Measurements from ENCODE around the gene DMWD. TPM values are rescaled to one million over a fixed set of nuclear protein-coding genes. Genes with fewer than 3 reads are reported as not detected.

Gene DMWD
- total RNA-seq, 1 experiment from 2014 or later = 34.9 TPM

GRCh38 chr19:45769821-45770191, 22.8 kb downstream of the DMWD start:
- Histone ChIP-seq H3K79me2 (ENCODE audit: low read length) (no peaks in the 10 kb centered on the region), H3K4me1 (ENCODE audit: insufficient read depth, low read length) (peaks cover 29% of the 10 kb centered on the region; the same call in 1 of the 2 replicates), H4K20me1 (ENCODE audit: low read length) (no peaks in the 10 kb centered on the region), H3K9me2 (replicated peaks; ENCODE audit: low read length) (no peaks in the 10 kb centered on the region), H3F3A (ENCODE audit: low read length, unreplicated experiment) (no peaks in the 10 kb centered on the region), H3K9me3 (ENCODE audit: low read length) (no peaks in the 10 kb centered on the region), H3K27me3 (ENCODE audit: low read length) (no peaks in the 10 kb centered on the region), H3K27ac (ENCODE audit: low read length) (no peak overlapping the region), H3K9ac (ENCODE audit: low read length) (peak overlapping the region; percentile 33; the same call in 1 of the 2 replicates), H3K4me3 (ENCODE audit: low read length) (peak overlapping the region; percentile 72), H3K36me3 (ENCODE audit: low read depth, low read length) (no peaks in the 10 kb centered on the region), H2AFZ (ENCODE audit: low read length) (peak overlapping the region; percentile 37; the same call in 1 of the 2 replicates), H3K4me2 (ENCODE audit: low read length) (peak overlapping the region; percentile 96)
- ChIA-PET CTCF (interaction anchor here (0.8 to 2.4 kb wide), 5 partner anchors 9 to 94 kb away, joined by 3 to 19 read pairs (median 8); partner anchors contain the start of gene QPCTL), POLR2A (ENCODE audit: unreplicated experiment) (interaction anchor here (0.6 to 2.1 kb wide), 6 partner anchors 23 to 78 kb away, joined by 3 to 21 read pairs (median 10); partner anchors contain the start of genes DMWD, FBXO46, QPCTL and SNRPD2)
- no peak for DNase-seq
- no peak for TF ChIP-seq EZH2phosphoT487 (IDR thresholded peaks at IDR 0.05; ENCODE audit: borderline replicate concordance, low read length)
- TF ChIP-seq, protein P1, sequence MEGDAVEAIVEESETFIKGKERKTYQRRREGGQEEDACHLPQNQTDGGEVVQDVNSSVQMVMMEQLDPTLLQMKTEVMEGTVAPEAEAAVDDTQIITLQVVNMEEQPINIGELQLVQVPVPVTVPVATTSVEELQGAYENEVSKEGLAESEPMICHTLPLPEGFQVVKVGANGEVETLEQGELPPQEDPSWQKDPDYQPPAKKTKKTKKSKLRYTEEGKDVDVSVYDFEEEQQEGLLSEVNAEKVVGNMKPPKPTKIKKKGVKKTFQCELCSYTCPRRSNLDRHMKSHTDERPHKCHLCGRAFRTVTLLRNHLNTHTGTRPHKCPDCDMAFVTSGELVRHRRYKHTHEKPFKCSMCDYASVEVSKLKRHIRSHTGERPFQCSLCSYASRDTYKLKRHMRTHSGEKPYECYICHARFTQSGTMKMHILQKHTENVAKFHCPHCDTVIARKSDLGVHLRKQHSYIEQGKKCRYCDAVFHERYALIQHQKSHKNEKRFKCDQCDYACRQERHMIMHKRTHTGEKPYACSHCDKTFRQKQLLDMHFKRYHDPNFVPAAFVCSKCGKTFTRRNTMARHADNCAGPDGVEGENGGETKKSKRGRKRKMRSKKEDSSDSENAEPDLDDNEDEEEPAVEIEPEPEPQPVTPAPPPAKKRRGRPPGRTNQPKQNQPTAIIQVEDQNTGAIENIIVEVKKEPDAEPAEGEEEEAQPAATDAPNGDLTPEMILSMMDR (conservative IDR thresholded peaks at IDR 0.05; ENCODE audit: low read depth, low read length) = no peak
- TF ChIP-seq EZH2 (IDR thresholded peaks at IDR 0.05; ENCODE audit: low read length, unreplicated experiment) = no peak
- ATAC-seq = no peak
- BruUV-seq (replicated peaks) = TSS peak; percentile 60
- intact Hi-C loops (cut with micrococcal nuclease) = loop anchor here (1.0 kb wide), 3 partner anchors 29 to 78 kb away; partner anchors contain the start of gene QPCTL

DNA sequence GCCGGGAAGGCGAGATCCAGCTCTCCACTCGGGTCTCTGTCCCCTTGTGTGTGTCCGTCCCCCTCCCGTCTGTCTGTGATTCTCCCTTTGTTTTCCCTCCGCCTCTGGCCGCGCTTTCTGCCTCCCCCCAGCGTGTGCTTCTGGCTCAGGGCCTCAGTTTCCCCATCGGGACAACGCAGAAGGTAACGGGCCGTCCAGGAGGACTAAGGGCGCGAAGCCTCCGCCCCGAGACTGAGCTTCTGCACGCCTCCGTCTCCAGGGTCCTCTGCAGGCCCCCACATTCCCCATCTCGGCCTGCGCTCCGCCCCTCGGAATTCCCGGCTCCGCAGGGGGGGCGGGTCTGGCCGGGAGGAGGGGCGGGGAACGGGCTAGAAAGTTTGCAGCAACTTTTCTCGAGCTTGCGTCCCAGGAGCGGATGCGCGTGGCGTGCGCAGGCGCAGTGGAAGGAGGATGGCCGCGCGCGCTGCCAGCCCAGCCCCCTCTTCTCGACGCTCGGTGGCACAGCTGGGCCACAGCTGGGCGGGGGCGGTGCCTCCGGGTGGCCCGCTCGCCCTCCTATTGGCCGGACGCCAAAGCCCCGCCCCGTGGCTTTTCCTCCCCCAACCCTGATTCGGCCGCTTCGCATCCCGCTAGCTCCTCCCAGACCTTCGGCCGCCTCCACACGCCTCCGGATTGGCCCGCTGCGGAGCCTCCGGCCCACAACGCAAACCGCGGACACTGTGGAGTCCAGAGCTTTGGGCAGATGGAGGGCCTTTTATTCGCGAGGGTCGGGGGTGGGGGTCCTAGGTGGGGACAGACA, 23.5 kb downstream of the DMWD start, which contains the start of gene SIX5:
TSS of gene SIX5 (minus strand) at position 269 of the 799 bp plus-strand sequence. CDS start 408 bp downstream, outside the sequence.
- Histone ChIP-seq H3K36me3 (ENCODE audit: low read depth, low read length) (no peaks in the 10 kb centered on the region), H3K27me3 (ENCODE audit: low read length) (no peaks in the 10 kb centered on the region), H3K9me3 (ENCODE audit: low read length) (no peaks in the 10 kb centered on the region), H3K4me3 (ENCODE audit: low read length) (peak within 1 kb of the TSS; percentile 97), H3K79me2 (ENCODE audit: low read length) (no peaks in the 10 kb centered on the region), H3F3A (ENCODE audit: low read length, unreplicated experiment) (no peaks in the 10 kb centered on the region), H3K9ac (ENCODE audit: low read length) (peak within 1 kb of the TSS; percentile 74), H2AFZ (ENCODE audit: low read length) (peak within 1 kb of the TSS; percentile 97), H4K20me1 (ENCODE audit: low read length) (no peaks in the 10 kb centered on the region), H3K4me1 (ENCODE audit: insufficient read depth, low read length) (peaks cover 29% of the 10 kb centered on the region; the same call in 1 of the 2 replicates), H3K9me2 (replicated peaks; ENCODE audit: low read length) (no peaks in the 10 kb centered on the region), H3K4me2 (ENCODE audit: low read length) (peak within 1 kb of the TSS; percentile 96), H3K27ac (ENCODE audit: low read length) (peak within 1 kb of the TSS; percentile 69)
- ATAC-seq = peak; percentile 53
- ChIA-PET CTCF (interaction anchor here (0.6 to 2.4 kb wide), 7 partner anchors 10 to 94 kb away, joined by 3 to 19 read pairs (median 8); partner anchors contain the start of gene QPCTL), POLR2A (ENCODE audit: unreplicated experiment) (interaction anchor here (0.6 to 2.1 kb wide), 7 partner anchors 13 to 77 kb away, joined by 3 to 39 read pairs (median 10); partner anchors contain the start of genes DMPK, DMWD, FBXO46 and SNRPD2)
- TF ChIP-seq, protein P1 (conservative IDR thresholded peaks at IDR 0.05; ENCODE audit: low read depth, low read length) = no peak
- TF ChIP-seq EZH2 (IDR thresholded peaks at IDR 0.05; ENCODE audit: low read length, unreplicated experiment) (no peak), EZH2phosphoT487 (IDR thresholded peaks at IDR 0.05; ENCODE audit: borderline replicate concordance, low read length) (no peak)
- BruUV-seq (replicated peaks) = no TSS peak
- peak; percentile 95 for DNase-seq
- intact Hi-C loops (cut with micrococcal nuclease) = loop anchor here (1.0 kb wide), 1 partner anchor 52 kb away; no protein-coding TSS in a partner anchor
